GM21737 (cell line): ENCODE results near the gene CNN2.

Experiments used
- ATAC-seq: cut with Tn5 transposase; IDR thresholded peaks from one replicate; pipeline ENCODE4 v1.9.1; 2021; ENCODE audit warnings: mild to moderate bottlenecking, moderate library complexity; ENCODE audit not compliant: unreplicated experiment

CNN2 gene

GRCh38 chr19:1026783-1027649 lies 608 bp downstream of the CNN2 start:
- ATAC-seq: no peak

- ATAC-seq: no peak
Observed at GRCh38 chr19:1027650-1028061, 1.2 kb downstream of the CNN2 start.

GRCh38 chr19:1028062-1028926 lies 1.9 kb downstream of the CNN2 start:
- ATAC-seq: no peak

GRCh38 chr19:1032264-1032867 lies 6.0 kb downstream of the CNN2 start:
- no peak for ATAC-seq

- ATAC-seq: no peak
Observed at GRCh38 chr19:1035998-1036621, 9.7 kb downstream of the CNN2 start.

- ATAC-seq: no peak
Observed at GRCh38 chr19:1037621-1038064, 11.2 kb downstream of the CNN2 start.

GRCh38 chr19:1038978-1039645 lies 12.7 kb downstream of the CNN2 start:
- no peak for ATAC-seq

- peak; percentile 74 for ATAC-seq
Observed at GRCh38 chr19:1039646-1040475, 13.5 kb downstream of the CNN2 start, which contains the start of gene ABCA7. ABCA7 (plus strand) TSS chr19:1040107; CDS start chr19:1041362, 1,255 bp downstream.

- ATAC-seq: peak; percentile 33
Observed at GRCh38 chr19:1040476-1041271, 14.3 kb downstream of the CNN2 start.

- no peak for ATAC-seq
Observed at GRCh38 chr19:1041272-1041834, 14.9 kb downstream of the CNN2 start.

GRCh38 chr19:1041835-1042685 lies 15.7 kb downstream of the CNN2 start:
- no peak for ATAC-seq

GRCh38 chr19:1042689-1043511 lies 16.5 kb downstream of the CNN2 start:
- no peak for ATAC-seq

- no peak for ATAC-seq
Observed at GRCh38 chr19:1045247-1045603, 18.8 kb downstream of the CNN2 start.

- ATAC-seq: no peak
Observed at GRCh38 chr19:1046117-1046626, 19.8 kb downstream of the CNN2 start.

- ATAC-seq: no peak
Observed at GRCh38 chr19:1046836-1047695, 20.7 kb downstream of the CNN2 start.
